ENCODE measurements around the gene CPNE2.
A peak's percentile ranks its signal among the peaks of the same experiment; 100 is the strongest.
"Not testable (repeated sequence)": the region's sequence is repeated elsewhere in the genome, so short reads cannot be mapped to it uniquely, and the experiment has no call there.

The CPNE2 gene

DNA sequence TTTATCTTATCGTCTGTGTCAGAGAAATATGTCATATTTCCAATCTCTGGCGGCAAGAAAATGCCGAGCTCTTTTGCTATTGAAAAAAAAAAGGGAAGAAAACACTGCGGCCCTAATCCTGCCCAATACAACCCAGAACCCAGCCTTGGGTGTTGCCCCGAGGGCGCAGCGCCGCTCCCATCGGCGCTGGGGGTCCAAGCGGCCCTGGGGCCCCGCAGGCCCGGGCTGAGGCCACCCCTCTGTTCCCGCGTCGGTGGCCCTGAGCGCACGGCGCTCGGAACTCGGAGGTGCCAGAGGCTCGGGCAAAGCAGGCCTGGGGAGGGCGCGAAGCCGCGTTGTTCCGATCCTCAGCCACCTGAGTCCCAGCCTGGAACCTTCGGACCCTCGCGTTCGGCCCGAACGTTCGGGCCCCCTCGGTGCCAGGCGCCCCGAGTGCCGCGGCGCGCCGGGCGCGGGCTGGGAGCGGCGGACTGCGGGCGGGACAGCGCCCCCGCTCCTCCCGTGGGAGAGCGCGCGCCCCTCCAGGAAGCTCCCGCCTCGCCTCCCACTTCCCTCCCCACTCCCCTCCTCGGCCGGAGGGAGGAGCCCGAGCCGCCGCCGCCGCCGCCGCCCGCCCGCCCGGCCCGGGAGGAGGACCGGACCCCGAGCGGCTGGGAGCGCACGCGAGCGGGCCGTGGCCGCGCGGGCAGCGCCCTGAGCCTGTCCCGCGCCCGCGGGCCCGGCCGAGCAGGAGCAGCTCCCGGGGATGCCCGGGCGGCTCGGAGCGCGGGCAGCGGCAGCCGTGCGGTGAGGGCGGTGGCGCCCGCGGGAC lies at the start of gene CPNE2:
CPNE2 (plus strand) TSS at position 609 of the 811 bp plus-strand sequence. CDS start 18,160 bp downstream, outside the sequence.
- peak; percentile 27 for DNase-seq (ENCODE audit: low spot score)

DNA sequence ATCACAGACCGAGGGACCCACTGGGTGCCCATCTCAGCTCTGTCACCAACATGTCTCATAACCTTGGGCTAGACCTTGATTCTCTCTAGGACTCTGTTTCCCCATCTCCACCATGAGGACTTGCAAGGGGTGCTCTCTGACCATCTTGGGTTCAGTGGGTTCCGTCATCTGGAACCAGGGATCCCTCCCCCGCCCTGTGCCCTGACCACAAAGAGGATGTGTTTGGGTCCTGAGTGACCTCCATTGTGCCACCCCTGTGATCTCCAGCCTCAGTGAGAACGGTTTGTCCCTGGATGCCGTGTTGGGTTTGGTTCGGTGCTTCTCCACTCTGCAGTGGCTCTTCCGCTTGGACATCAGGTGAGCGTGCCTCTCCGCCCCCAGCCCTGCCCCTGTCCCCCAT lies 49.1 kb upstream of the CPNE2 start:
- no peak for DNase-seq (ENCODE audit: low spot score)

DNA sequence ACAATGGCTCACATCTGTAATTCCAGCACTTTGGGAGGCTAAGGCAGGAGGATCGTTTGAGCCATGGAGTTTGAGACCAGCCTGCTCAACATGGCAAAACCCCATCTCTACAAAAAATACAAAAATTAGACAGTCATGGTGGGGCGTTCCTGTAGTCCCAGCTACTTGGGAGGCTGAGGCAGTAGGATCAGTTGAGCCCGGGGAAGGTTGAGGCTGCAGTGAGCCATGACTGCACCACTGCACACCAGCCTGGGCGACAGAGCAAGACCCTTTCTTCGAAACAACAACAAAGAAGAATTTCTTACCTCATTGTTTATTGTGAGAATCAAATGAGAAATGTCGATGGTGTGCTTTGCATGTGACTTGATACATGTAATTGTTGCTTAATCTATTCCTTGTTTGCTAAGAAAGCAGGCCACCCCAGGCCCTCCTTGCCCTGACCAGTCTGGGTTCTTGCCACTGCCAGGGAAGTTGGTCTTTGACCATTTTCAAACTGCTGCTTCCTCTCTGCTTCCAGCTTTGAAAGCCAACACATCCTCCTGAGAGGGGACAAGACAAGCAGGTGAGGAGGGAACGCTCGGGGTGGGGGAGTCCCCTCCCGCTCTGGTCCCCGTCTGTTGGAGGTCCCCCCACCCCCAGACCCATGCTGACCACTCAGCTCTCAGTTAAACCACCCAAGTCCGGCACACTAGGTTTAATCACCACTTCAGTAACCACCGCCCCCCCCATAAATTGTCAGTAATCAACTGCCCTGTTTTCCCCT lies 47.3 kb upstream of the CPNE2 start:
- no peak for DNase-seq (ENCODE audit: low spot score)

DNA sequence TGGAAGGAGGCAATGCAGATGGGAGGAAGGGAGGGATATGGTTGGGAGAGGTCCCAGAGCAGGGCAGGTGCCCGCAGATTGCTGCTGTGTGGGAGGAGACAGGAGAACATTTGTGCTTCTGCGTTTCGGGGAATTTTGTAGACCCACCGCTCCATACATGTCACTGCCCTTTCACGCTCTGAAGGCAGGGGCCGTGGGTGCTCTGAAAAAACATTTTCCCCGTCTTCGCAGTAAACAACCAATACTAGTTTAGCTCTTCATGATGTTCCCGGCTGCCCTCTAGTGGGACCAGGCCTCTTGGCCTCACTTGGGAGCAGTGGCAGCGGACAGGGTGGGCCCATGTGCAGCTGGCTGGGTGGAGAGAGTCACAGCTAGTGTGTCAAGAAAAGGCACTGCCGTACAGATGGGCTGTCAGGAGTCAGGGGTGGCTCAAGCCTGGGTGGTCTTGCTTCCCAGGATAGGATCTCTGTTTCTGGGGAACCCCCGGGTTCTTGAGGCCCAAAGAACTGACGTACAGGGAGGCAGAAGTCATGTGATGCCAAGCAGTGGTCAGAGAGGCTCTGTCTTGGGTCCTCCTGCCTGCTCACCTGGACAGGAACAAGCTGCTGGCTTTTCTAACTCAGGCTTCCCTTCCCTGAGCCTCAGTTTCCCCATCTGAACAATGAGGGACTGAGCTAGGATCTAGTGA lies 46.5 kb upstream of the CPNE2 start:
- peak; percentile 11 for DNase-seq (ENCODE audit: low spot score)

DNA sequence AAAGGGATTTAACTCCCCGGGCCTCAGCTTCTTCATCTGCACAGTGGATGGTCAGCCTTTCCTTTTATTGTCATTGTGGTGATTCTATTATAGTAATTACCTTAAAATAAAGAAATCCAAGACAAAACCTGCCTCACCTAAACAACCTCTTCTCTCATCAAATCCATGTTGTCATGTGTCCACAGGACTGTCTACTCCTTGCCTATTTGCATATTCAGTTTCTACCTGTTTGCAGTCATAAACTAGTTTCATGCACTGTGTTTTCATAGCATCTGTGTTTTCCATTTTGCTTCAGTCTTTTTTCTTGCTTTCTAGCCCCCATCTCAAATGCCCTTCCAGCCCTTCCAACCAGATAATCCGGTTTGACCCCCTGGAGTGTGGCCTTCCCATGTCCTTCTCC lies 44.3 kb upstream of the CPNE2 start:
- DNase-seq (ENCODE audit: low spot score): no peak

DNA sequence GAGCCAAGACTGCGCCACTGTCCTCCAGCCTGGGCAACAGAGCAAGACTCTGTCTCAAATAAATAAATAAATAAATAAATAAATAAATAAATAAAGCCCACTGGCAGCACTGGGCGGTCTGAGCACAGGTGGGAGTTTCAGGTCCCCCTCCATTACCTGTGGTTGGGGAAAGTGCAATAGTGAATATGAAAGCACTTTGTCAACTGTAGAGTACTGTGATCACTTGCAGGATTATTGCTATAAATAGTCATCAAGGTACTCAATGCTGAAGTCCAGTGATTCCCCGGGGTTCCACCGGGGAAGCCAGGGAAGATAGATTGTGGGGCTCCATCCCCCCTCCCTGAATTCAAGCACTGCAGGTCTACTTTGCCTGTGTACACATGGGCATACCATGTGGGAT lies 42.7 kb upstream of the CPNE2 start:
- DNase-seq (ENCODE audit: low spot score): no peak

DNA sequence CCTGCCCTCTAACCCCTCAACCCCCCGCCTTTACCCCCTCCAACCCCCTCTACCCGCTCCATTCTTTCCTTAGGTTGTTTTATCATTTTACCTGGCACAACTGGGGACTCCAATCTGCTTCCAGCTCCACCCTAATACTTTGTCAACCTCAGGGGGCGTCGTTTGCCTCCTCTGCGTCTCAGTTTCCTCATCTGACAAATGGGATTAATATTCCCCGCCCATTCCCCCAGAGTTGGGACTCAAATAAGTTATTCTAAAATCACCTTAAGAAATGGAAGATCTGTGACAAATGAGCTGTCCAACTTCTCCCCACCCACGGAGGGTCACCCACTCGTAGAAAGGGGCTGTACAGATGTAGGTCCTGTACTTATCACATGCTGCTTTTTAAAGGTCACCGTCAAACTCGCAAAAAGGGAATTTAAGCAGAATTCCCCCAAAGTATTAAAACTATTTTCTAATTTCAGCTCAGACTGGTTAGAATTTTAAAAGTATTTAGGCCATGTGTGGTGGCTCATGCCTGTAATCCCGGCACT lies 40.6 kb upstream of the CPNE2 start:
- no peak for DNase-seq (ENCODE audit: low spot score)

DNA sequence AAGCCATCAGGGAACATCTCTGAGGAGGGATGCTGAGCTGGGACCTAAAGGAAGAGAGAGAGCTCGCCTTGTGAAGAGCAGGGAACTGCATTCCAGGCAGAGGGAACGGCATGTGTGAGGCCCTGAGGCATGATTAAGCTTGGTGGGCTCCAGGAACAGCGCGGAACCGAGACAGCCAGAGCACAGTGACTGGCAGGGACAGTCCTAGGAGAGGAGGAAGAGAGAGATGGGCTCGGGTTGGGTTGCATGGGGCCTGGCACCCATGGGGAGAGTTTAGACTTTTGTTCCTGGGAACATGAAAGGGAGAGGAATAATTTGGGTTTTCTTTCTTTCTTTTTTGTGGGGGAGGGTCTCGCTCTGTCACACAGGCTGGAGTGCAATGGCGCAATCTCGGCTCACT lies 39.2 kb upstream of the CPNE2 start:
- DNase-seq (ENCODE audit: low spot score): no peak

DNA sequence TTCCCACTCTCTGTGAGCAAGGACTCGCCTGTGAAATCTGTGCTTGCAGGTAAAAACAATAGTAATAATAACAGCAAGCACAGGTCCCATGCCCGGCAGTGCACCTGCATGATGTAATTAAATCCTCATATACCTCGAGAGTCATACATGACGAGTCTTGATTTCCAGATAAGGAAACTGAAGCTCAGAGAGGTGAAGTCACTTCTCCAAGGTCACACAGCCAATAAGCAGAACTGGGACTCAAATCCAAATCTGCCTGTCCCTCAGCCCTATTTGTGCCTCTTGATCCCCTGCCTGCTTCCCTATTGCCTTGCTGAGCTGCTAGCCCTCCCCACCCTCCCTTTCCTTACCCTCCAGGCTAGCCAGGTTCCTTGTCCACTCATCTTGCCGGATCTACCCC lies 38.0 kb upstream of the CPNE2 start:
- no peak for DNase-seq (ENCODE audit: low spot score)

DNA sequence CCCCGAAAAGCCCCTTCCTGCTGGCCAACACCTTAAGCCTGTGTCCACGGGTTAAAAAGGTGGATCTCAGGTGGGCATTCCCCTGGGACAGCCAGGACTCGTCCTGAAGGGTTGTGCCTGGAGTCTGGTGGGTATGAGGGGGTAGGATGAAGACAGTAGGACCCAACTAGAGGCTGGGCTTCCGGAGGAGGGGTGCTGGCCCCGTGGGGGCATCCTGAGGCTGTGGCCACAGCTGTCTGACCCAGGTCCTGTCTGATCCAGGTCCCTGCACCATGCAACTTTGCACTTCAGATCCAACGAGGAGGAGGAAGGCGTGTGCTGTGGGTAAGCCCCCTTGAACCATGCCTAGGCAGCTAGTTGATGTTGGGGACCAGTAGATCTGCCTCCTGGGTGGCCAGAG lies 37.6 kb upstream of the CPNE2 start:
- no peak for DNase-seq (ENCODE audit: low spot score)

DNA sequence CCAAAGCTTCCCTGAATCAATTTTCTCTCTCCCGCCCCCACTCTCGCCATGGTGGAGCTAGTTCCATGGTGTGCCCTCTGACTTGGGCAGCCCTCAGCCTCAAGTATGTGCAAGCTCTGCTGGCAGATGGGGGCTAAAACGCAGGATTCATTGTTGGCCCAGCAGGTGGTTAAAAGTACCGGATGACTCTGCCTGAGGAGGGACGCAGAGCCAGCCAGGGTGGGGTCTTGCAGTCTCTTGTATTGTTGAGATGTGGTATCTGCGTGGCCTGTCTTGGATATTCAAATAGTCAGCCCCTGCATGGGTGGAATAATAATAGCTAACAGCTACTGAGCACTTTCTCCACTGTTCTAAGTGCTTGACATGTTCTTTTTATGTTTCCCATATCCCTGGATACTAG lies 36.7 kb upstream of the CPNE2 start:
- no peak for DNase-seq (ENCODE audit: low spot score)

DNA sequence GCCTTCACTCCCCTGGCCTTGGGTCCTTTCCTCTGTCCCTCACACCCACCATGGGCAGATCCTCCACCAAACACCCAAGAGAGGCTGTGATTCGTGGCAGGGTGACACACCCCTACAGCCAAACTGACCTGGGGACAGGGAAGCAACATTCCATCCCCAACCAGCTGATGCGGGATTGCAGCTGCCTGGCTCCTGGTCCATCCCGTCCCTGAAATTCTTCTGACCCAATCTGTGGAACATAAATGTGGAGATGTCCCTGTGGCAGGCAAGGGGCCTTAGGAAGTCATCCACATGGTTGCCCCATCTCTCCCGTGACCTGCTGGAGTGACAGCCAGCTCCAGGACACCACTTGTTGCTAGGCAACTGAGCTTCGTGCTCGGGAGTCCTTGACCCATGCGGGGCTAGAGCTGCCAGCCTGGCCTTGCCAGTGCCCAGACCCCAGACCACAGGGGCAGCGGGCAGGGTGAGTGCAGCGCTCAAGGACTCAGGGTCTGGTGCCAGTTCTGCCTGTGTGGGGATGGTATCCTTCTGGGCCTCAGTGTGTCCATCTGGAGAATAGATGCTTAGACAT lies 34.0 kb upstream of the CPNE2 start:
- no peak for DNase-seq (ENCODE audit: low spot score)

DNA sequence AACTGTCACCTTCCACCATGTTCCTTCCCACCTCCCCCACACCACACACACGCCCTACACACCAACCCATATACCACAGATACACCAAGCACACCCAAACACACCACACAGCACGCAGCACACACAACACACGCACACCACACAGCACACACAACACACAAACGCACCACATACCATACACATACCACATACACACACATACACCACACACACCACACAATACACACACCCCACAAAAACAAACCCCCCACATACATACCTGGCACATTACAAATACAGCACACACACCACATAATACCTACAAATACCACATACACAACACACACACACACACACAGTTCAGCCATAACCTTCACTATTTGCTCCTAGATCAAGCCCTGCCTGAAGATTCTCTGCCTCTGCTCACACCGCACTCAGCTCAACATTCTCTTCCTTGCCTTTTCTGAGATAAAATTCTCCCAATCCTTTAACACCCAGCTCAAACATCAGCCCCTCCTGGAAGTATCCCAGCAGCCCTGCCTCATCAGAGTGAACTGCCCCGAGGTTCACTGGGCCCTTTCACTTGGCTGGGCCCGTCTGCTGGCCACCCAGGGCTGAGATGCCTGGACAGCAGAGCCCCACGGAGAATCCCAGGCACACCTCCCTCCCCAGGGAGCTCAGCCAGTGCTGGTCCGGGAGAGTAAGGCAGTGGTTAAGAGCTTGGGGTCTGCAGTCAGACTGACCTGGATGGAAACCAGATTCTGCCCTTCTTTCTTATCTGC lies 31.9 kb upstream of the CPNE2 start:
- DNase-seq (ENCODE audit: low spot score): no peak

DNA sequence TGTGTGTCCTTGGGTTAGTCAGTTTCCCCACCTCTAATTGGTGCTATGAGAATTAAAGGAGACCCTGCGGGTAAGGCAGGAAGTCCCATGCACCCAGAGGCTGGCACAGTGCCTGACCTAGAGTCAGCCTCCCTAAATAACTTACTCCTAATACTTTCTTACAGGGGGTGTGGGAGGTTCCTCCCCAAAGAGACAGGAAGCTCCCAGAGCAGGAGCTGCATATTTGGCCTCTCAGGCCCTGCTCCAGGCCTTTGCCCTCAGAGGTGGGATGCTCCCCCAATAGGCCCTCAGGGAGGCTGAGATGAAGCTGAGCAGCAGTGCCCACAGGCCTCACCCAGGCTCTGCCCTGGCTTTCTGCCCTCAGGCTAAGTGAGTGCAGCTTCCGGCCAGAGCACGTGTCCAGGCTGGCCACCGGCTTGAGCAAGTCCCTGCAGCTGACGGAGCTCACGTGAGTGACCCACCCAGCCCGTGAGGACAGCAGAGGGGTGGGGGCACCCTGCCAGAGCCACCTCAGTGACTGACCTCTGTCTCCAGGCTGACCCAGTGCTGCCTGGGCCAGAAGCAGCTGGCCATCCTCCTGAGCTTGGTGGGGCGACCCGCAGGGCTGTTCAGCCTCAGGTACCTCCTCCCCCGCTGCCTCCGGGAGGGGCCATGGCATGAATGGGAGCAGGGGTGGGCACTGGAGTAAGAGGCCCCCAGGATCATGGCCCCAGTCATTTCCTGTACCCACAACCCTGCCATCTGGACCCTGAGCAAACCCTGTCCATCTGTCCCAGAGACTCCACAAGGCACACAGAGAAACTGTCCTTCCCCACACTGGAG lies 31.1 kb upstream of the CPNE2 start:
- no peak for DNase-seq (ENCODE audit: low spot score)

DNA sequence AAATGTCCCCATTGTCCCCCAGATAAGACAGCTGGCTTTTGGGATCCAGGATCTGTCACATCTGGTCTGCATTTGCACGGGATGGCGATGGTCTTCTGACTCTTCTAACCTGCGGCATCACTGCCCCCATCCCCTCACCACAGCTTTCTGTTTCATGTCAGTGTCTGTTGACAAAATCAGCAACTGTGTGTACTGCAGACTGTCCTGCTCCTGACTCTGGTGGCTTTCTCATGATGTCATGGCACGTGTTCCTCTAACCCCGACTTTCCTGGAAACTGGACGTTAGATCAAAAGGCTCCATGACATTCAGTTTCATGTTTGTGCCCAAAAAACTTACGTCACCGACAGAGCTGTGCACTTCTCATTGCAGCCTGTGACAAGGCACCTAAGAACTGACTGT lies 30.1 kb upstream of the CPNE2 start:
- DNase-seq (ENCODE audit: low spot score): no peak

DNA sequence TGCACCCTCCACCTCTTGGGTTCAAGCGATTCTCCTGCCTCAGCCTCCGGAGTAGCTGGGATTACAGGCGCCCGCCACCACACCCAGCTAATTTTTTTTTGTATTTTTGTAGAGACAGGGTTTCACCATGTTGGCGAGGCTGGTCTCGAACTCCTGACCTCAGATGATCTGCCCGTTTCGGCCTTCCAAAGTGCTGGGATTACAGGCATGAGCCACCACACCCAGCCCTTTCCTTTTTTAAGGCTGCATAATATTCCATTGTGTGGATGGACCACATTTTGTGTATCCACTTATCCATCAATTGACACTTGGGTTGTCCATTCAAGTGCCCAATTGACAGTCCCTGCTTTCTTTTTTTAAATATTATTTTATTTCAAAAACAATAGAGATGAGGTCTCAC lies 29.2 kb upstream of the CPNE2 start:
- DNase-seq (ENCODE audit: low spot score): not testable (repeated sequence)

DNA sequence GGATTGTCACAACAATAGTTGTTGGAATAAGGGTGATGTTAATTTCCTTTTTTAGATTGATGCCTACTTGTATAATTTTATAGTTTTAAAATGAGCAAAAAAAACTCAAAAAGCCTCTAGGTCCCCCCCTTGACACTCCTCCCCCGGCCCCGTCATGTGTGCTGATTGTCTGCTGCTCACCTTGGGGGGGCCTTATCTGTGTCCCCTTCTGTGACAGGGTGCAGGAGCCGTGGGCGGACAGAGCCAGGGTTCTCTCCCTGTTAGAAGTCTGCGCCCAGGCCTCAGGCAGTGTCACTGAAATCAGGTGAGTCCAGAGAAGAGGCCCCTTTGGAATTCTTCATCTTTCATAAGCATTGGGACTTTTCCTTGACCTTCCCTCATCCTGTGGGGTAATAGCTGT lies 27.4 kb upstream of the CPNE2 start:
- DNase-seq (ENCODE audit: low spot score): no peak

DNA sequence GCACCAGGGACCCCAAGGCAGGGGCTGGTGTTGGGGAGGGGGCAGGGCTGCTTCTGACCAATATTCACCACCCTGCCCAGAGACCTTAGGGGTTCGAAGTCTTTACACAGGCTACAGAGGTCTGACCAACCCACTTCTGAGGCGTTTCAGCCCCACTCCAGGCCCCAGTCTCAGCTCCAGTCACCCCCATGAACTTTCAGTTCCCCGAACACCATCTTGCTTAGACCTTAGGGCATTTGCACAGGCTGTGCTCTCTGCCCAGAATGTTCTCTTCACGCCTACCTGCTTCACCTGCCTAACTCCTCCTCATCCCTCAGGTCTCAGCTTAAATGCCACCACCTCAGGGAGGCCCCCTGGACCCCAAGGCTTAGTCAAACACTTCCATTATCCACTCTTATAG lies 25.8 kb upstream of the CPNE2 start:
- no peak for DNase-seq (ENCODE audit: low spot score)

DNA sequence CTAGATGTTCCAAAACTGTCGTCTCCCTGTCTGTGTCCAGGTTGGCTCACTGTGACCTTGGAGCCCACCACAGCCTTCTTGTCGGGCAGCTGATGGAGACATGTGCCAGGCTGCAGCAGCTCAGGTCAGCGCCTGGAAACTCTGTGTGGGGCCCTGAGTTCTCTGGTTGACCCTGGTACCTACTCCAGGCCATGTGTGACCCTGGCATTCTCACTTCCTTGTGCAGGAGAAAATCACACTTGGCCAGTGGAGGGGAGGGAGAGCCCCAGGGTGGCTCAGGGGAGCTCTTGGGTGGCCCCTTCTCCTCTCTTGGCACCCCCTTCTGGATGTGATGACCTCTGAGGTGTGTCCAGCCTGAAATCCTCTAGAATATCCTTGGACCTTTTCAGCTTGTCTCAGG lies 25.0 kb upstream of the CPNE2 start:
- no peak for DNase-seq (ENCODE audit: low spot score)

DNA sequence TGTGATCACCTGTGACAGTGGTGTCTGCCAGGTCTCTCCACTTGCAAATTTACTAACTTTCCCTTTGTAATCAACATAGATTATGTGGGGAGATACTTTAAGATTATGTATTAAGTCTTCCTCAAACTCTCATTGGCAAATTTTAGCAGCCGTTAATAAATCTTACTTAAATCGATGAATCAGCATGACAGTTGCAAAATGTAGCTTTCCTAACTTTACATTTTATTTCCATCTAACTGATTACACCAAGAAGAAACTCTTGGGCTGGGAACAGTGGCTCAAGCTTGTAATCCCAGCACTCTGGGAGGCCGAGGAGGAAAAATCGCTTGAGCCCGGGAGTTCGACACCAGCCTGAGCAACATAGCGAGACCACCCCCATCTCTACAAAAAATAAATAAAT lies 23.3 kb upstream of the CPNE2 start:
- DNase-seq (ENCODE audit: low spot score): no peak
